MM.1S (cell line): ENCODE results near the gene COL18A1.

ENCODE experiments used
- CTCF ChIP-seq: fragments of 300-600 bp; sonication (generic); IDR thresholded peaks from 2 replicates; pipeline ENCODE4 v1.5.1; 2016; ENCODE audit warnings: antibody characterized with exemption, low read length, mixed read lengths
- EZH2 ChIP-seq: fragments of 300-600 bp; sonication (generic); optimal IDR thresholded peaks from 2 replicates; pipeline ENCODE3; 2017; ENCODE audit warnings: low read depth, mild to moderate bottlenecking, antibody characterized with exemption, low read length, mixed read lengths
- EZH2phosphoT487 ChIP-seq: fragments of 300-600 bp; sonication (generic); IDR thresholded peaks from 2 replicates; pipeline ENCODE4 v1.6.1; 2018; ENCODE audit warnings: antibody characterized with exemption, low read length

- no peak for TF ChIP-seq CTCF
- no peak for TF ChIP-seq EZH2
- no peak for TF ChIP-seq EZH2phosphoT487
These were observed 3.9 kb upstream of the COL18A1 start for GRCh38 chr21:45401054-45401518.
